SK-N-SH (cell line): Measurements from ENCODE around the gene NRG3. TPM values are rescaled to one million over a fixed set of nuclear protein-coding genes. Genes with fewer than 3 reads are reported as not detected.

Source experiments
- CTCF ChIA-PET: fragments of 300-600, 350-600 bp; formaldehyde crosslinking; extraction: SDS; loops from one replicate; lab custom pipeline; 2021; lab: Yijun Ruan, JAX
- POLR2A ChIA-PET: fragments of 350-600 bp; sonication (Branson Sonifier 250); formaldehyde crosslinking; extraction: SDS; loops from one replicate; lab custom pipeline; 2020; ENCODE audit warnings: antibody characterized with exemption, inconsistent platforms; lab: Yijun Ruan, JAX
- DNase-seq: peaks from one replicate; pipeline ENCODE4 v3.0.0; 2012
- H2AFZ ChIP-seq: fragments of 200-600 bp; sonication (generic); 2 replicates; pipeline ENCODE4 v1.8.1; 2016; ENCODE audit warnings: antibody characterized with exemption, mild to moderate bottlenecking, low read depth
- H3F3A ChIP-seq: fragments of 200-600 bp; sonication (generic); replicated peaks from 2 replicates; pipeline ENCODE3; 2016; ENCODE audit warnings: antibody characterized with exemption, mild to moderate bottlenecking; ENCODE audit not compliant: insufficient read depth
- H3K27ac ChIP-seq, 2 experiments: fragments of 200-500 bp in 1 of 2; fragments of 200-600 bp in 1 of 2; sonication (Bioruptor generic) in 1 of 2; sonication (generic), shearing (Covaris generic) in 1 of 2; 2 replicates each; pipeline versions ENCODE4 v1.5.1 to v1.6.1; 2014 to 2016; ENCODE audit warnings: low read depth in 2 of 2, inconsistent platforms in 1 of 2, low read length in 1 of 2, mild to moderate bottlenecking in 1 of 2, mixed read lengths in 1 of 2
- H3K27me3 ChIP-seq: fragments of 200-600 bp; sonication (generic), shearing (Covaris generic); 2 replicates; pipeline ENCODE4 v1.6.1; 2016; ENCODE audit warnings: mixed run types; ENCODE audit not compliant: insufficient read depth
- H3K36me3 ChIP-seq, 2 experiments: fragments of 200-500 bp in 1 of 2; fragments of 200-600 bp in 1 of 2; sonication (Bioruptor generic) in 1 of 2; sonication (generic) in 1 of 2; replicated peaks in 1 of 2; 2 replicates each; pipeline versions ENCODE3 to v1.5.1; 2014 to 2016; ENCODE audit warnings: low read length in 1 of 2, mild to moderate bottlenecking in 1 of 2; ENCODE audit not compliant: insufficient read depth in 2 of 2, control insufficient read depth in 1 of 2
- H3K4me1 ChIP-seq, 2 experiments: fragments of 200-500 bp in 1 of 2; fragments of 200-600 bp in 1 of 2; sonication (Bioruptor generic) in 1 of 2; sonication (generic), shearing (Covaris generic) in 1 of 2; 2 replicates each; pipeline versions ENCODE4 v1.5.1 to v1.6.1; 2014 to 2016; ENCODE audit warnings: low read depth in 1 of 2, low read length in 1 of 2, mixed run types in 1 of 2; ENCODE audit not compliant: insufficient read depth in 2 of 2, control insufficient read depth in 1 of 2
- H3K4me2 ChIP-seq: fragments of 200-600 bp; sonication (generic), shearing (Covaris generic); 2 replicates; pipeline ENCODE4 v1.6.1; 2017; ENCODE audit warnings: mixed run types
- H3K4me3 ChIP-seq, 2 experiments: fragments of 200-500 bp in 1 of 2; fragments of 200-600 bp in 1 of 2; sonication (Bioruptor generic) in 1 of 2; sonication (generic), shearing (Covaris generic) in 1 of 2; 2 replicates each; pipeline versions ENCODE4 v1.5.1 to v1.8.1; 2014 to 2016; ENCODE audit warnings: low read depth in 2 of 2, inconsistent platforms in 1 of 2, low read length in 1 of 2, mild to moderate bottlenecking in 1 of 2, mixed read lengths in 1 of 2, moderate library complexity in 1 of 2
- H3K79me2 ChIP-seq: fragments of 200-600 bp; sonication (generic); 2 replicates; pipeline ENCODE4 v1.8.1; 2017; ENCODE audit warnings: mild to moderate bottlenecking; ENCODE audit not compliant: insufficient read depth
- H3K9ac ChIP-seq: fragments of 200-600 bp; sonication (generic); 2 replicates; pipeline ENCODE4 v1.6.1; 2017; ENCODE audit warnings: mixed run types
- H3K9me2 ChIP-seq: fragments of 200-600 bp; sonication (generic); 2 replicates; pipeline ENCODE4 v1.6.1; 2017; ENCODE audit warnings: mixed run types
- H3K9me3 ChIP-seq: fragments of 200-600 bp; sonication (generic); 2 replicates; pipeline ENCODE4 v1.6.1; 2017; ENCODE audit warnings: mixed run types, mild to moderate bottlenecking, moderate library complexity
- H4K20me1 ChIP-seq: fragments of 200-600 bp; sonication (generic); 2 replicates; pipeline ENCODE4 v1.6.1; 2017; ENCODE audit warnings: mild to moderate bottlenecking, mixed run types; ENCODE audit not compliant: insufficient read depth
- CHD2 ChIP-seq: fragments of 150-350 bp; IDR thresholded peaks from 2 replicates; pipeline ENCODE4 v1.6.1; 2018; ENCODE audit warnings: low read length; ENCODE audit not compliant: partially characterized antibody
- EP300 ChIP-seq, 2 experiments: IDR thresholded peaks; 2 replicates each; pipeline versions ENCODE4 v1.4.0 to v1.6.1; 2012; ENCODE audit warnings: borderline replicate concordance in 1 of 2, low read depth in 1 of 2, low read length in 1 of 2
- EZH2phosphoT487 ChIP-seq: fragments of 200-600 bp; sonication (generic); IDR thresholded peaks from 2 replicates; pipeline ENCODE4 v1.6.1; 2017; ENCODE audit warnings: low read depth, mixed run types, mild to moderate bottlenecking, antibody characterized with exemption, moderate library complexity, borderline replicate concordance
- FOXM1 ChIP-seq: IDR thresholded peaks from 2 replicates; pipeline ENCODE4 v1.4.0; 2012; ENCODE audit warnings: low read depth, mild to moderate bottlenecking
- IRF3 ChIP-seq: fragments of 150-350 bp; IDR thresholded peaks from 2 replicates; pipeline ENCODE4 v1.6.1; 2016; ENCODE audit warnings: mild to moderate bottlenecking, low read depth, low read length
- JUND ChIP-seq: IDR thresholded peaks from 2 replicates; pipeline ENCODE4 v1.4.0; 2012
- MAX ChIP-seq: IDR thresholded peaks from 2 replicates; pipeline ENCODE4 v1.4.0; 2012; ENCODE audit warnings: low read depth
- POLR2AphosphoS5 ChIP-seq: IDR thresholded peaks from 2 replicates; pipeline ENCODE4 v1.6.1; 2012; ENCODE audit warnings: low read depth, low read length
- RCOR1 ChIP-seq: fragments of 150-350 bp; IDR thresholded peaks from 2 replicates; pipeline ENCODE4 v1.6.1; 2017; ENCODE audit warnings: antibody characterized with exemption, low read length
- REST ChIP-seq: IDR thresholded peaks from 2 replicates; pipeline ENCODE4 v1.6.1; 2012; ENCODE audit warnings: mild to moderate bottlenecking, low read depth, low read length, moderate library complexity
- RFX5 ChIP-seq: IDR thresholded peaks from 2 replicates; pipeline ENCODE4 v1.6.1; 2012; ENCODE audit warnings: mild to moderate bottlenecking, improper control_type of control experiment, low read length
- TAF1 ChIP-seq: IDR thresholded peaks from 2 replicates; pipeline ENCODE4 v1.6.1; 2012; ENCODE audit warnings: low read depth, mild to moderate bottlenecking, low read length, moderate library complexity, borderline replicate concordance
- USF1 ChIP-seq: IDR thresholded peaks from 2 replicates; pipeline ENCODE4 v1.4.0; 2012; ENCODE audit warnings: low read depth, borderline replicate concordance
- YY1 ChIP-seq: IDR thresholded peaks from 2 replicates; pipeline ENCODE4 v1.4.0; 2012; ENCODE audit warnings: low read depth, mild to moderate bottlenecking
- ZBTB33 ChIP-seq: IDR thresholded peaks from 2 replicates; pipeline ENCODE4 v1.4.0; 2012; ENCODE audit warnings: low read depth, borderline replicate concordance
- polyA plus RNA-seq, 3 experiments: library from polyadenylated mRNA; depleted of rRNA; stranded (reverse); fragments of >200 nt; gene quantifications; 2 replicates each; pipeline ENCODE4 v1.2.3, GENCODE V29; 2012

The NRG3 gene
- polyA plus RNA-seq, 1 of the 3 experiments (the other 2 are of a cell fraction), result 0.03 TPM

- Histone ChIP-seq H3K36me3 (no peaks in the 10 kb centered on the region), H3K79me2 (no peaks in the 10 kb centered on the region), H4K20me1 (no peaks in the 10 kb centered on the region), H3K27me3 (no peaks in the 10 kb centered on the region), H2AFZ (no peak overlapping the region), H3K4me2 (no peak overlapping the region), H3K9me3 (no peaks in the 10 kb centered on the region), H3F3A (no peaks in the 10 kb centered on the region), H3K4me1 (no peaks in the 10 kb centered on the region; a peak in 1 of 4 replicates), H3K4me3 (no peak overlapping the region), H3K27ac (no peak overlapping the region), H3K9ac (no peak overlapping the region), H3K9me2 (no peaks in the 10 kb centered on the region; the same call in 1 of the 2 replicates)
- ChIA-PET CTCF (no interaction called here), POLR2A (no interaction called here)
- DNase-seq, result no peak
- TF ChIP-seq EP300 (IDR thresholded peaks at IDR 0.05; ENCODE audit: borderline replicate concordance in 1 of 2, low read depth in 1 of 2, low read length in 1 of 2), result no peak
- no peak for TF ChIP-seq EZH2phosphoT487
- no peak for TF ChIP-seq RCOR1
- no peak for TF ChIP-seq JUND
- TF ChIP-seq USF1, result no peak
- no peak for TF ChIP-seq FOXM1
- TF ChIP-seq RFX5, result no peak
- no peak for TF ChIP-seq CHD2
- no peak for TF ChIP-seq POLR2AphosphoS5
- no peak for TF ChIP-seq IRF3
- TF ChIP-seq MAX, result no peak
- no peak for TF ChIP-seq YY1
- no peak for TF ChIP-seq TAF1
- no peak for TF ChIP-seq ZBTB33
- TF ChIP-seq REST, result no peak
Observed at GRCh38 chr10:82757901-82758300, 882.9 kb downstream of the NRG3 start.
